Stimulated activated CD4-positive, alpha-beta T cell treated with anti-CD3 and anti-CD28 coated beads, Interleukin-12 subunit alpha, Interleukin-12 subunit beta, amount 100 ng/mL, for 24 hours (primary cell): ENCODE results near the gene INHBC.
"Not testable (repeated sequence)": the region's sequence is repeated elsewhere in the genome, so short reads cannot be mapped to it uniquely, and the experiment has no call there.

Source experiments
- DNase-seq, 2 experiments: peaks; one replicate each; pipeline ENCODE4 v3.0.0-alpha.2; 2020; ENCODE audit warnings: low read depth in 2 of 2

The INHBC gene, protein sequence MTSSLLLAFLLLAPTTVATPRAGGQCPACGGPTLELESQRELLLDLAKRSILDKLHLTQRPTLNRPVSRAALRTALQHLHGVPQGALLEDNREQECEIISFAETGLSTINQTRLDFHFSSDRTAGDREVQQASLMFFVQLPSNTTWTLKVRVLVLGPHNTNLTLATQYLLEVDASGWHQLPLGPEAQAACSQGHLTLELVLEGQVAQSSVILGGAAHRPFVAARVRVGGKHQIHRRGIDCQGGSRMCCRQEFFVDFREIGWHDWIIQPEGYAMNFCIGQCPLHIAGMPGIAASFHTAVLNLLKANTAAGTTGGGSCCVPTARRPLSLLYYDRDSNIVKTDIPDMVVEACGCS

DNA sequence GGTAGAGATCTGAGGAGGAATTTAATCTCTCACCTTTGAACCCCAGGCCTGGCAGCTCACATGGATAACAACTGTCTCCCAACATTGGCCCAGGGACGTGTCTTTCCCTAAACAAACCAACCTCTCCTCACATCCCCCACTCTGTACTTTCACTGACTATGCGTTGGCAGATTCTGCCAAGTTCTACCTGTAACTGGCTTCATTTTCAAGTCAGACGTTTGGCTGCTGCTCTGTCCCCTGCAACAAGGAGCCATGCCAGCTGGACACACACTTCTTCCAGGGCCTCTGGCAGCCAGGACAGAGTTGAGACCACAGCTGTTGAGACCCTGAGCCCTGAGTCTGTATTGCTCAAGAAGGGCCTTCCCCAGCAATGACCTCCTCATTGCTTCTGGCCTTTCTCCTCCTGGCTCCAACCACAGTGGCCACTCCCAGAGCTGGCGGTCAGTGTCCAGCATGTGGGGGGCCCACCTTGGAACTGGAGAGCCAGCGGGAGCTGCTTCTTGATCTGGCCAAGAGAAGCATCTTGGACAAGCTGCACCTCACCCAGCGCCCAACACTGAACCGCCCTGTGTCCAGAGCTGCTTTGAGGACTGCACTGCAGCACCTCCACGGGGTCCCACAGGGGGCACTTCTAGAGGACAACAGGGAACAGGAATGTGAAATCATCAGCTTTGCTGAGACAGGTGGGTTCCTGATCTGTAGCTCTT, at the start of gene INHBC:
INHBC (plus strand) TSS at position 268 of the 707 bp plus-strand sequence; CDS start at position 371, 103 bp downstream.
- no peak for DNase-seq

DNA sequence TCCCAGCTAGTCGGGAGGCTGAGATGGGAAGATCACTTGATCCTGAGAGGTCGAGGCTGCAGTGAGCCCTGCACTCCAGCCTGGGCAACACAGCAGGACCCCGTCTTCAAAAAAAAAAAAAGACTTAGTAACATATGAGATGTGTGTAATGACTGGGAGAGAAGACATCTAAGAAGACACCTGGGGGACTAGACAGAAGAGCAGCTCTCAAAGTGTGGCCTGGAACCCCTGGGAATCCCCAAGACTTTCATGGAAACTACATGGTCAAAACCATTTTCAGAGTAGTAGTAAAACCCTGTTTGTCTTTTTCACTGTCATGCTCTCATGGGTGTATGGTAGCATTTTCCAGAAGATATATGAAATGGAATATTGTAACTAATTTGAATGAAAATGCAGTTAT, 49.0 kb upstream of the INHBC start:
- no peak for DNase-seq

DNA sequence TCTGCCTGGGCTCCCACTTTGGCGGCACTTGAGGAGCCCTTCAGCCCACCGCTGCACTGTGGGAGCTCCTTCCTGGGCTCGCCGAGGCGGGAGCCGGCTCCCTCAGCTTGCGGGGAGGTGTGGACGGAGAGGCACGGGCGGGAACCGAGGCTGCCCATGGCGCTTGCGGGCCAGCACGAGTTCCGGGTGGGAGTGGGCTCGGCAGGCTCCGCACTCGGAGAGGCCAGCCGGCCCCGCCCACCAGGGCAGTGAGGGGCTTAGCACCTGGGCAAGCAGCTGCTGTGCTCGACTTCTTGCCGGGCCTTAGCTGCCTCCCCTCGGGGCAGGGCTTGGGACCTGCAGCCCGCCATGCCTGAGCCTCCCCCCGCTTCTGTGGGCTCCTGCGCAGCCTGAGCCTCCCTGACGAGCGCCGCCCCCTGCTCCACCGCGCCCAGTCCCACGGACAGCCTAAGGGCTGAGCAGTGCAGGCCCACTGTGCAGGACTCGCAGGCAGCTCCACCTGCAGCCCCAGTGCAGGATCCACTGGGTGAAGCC, 48.3 kb upstream of the INHBC start:
- no peak for DNase-seq

DNA sequence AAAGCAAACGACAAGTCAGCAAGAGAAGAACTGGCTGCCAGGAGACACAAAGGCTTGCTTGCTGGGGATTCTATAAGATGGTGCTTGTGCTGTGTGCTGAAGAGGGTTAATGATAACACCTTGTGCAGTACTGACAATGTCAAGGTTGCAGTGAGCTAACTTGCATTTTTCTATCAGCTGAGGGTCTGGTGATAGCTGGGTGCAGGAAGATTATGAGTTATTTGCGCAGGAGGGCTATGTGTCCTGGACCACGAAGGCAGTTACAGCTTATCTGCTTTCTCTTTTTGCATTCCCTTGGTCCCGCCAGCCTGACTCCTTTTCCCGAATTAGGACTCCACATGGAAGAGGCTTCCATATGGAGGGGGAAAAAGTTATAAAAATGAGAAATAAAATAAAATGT, 46.2 kb upstream of the INHBC start:
- no peak for DNase-seq

DNA sequence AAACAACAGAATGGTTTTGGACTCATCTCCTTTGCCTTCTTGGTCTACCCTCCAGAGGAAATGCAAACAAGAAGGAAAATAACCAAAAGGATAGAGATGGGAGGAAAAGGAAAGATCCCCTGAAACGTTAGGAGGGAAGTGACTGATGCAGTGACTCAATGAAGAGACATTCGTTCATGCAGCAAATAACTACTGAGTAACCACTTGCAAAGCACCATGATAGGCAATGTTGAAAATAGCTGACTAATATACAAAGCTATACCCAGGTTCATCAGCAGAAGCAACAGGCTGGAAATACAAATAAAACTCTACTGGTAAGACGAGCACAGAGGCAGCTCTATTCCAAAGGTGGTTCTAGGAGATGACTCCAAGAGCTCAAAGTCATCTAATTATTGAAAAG, 45.6 kb upstream of the INHBC start:
- no peak for DNase-seq

DNA sequence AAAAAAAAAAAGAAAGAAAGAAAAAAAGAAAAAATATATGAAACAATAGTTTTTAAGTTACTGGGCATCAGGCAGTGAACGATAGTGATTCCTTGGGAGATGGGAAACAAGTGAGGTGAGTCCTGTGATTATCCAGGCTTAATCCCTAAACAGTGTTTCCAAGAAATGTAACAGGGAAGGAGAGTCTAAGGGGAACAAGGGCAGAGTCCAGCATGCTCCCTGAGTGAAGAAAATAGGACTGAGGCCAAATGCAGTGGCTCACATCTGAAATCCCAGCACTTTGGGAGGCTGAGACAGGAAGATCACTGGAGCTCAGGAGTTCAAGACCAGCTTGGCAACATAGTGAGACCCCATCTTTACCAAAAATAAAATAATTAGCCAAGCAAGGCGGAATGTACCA, 44.4 kb upstream of the INHBC start:
- DNase-seq = no peak

DNA sequence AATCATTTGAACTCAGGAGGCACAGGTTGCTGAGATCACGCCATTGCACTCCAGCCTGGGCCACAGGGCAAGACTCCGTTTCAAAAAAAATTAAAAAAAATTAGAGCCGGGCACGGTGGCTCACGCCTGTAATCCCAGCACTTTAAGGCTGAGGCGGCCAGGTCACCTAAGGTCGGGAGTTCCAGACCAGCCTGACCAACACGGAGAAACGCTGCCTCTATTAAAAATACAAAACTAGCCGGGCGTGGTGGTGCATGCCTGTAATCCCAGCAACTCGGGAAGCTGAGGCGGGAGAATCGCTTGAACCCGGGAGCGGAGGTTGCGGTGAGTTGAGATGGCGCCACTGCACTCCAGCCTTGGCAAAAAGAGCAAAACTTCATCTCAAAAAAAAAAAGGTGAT, 39.5 kb upstream of the INHBC start:
- no peak for DNase-seq

DNA sequence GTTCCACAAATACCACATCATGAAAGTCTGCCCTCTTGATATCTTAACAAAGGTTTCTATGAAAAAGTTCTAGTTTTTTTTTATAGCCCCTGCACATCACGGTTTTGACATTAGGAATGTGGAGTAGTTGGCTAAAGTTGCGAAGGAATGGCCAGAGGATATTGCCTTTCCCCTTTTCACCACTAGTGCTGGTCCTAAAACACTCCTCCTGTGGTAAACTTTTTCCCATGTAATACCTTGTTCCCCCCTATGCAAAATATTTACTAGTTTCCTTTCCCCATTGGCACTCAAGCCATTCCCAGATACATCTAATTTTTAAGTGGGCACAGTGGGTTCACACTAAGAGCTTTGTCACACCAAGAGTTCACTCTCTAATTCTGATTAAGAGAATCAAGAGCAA, 37.1 kb upstream of the INHBC start:
- no peak for DNase-seq

DNA sequence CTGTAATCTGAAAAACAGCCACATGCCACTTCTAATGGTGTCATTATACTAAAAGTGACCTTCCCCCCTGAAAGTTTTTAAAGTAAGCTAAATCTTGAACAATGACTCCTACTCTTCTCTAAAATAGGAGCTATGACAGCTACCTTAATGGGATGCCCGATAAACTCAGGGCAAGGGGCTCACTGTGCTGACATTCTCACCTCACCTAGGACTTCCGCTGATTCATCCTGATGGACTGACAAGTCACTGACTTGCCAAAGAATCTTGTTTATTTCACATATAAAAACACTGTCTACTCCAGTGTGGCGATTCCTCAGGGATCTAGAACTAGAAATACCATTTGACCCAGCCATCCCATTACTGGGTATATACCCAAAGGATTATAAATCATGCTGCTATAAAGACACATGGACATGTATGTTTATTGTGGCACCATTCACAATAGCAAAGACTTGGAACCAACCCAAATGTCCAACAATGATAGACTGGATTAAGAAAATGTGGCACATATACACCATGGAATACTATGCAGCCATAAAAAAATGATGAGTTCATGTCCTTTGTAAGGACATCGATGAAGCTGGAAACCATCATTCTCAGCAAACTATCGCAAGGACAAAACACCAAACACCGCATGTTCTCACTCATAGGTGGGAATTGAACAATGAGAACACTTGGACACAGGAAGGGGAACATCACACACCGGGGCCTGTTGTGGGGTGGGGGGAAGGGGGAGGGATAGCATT, 34.7 kb upstream of the INHBC start:
- DNase-seq = not testable (repeated sequence)

DNA sequence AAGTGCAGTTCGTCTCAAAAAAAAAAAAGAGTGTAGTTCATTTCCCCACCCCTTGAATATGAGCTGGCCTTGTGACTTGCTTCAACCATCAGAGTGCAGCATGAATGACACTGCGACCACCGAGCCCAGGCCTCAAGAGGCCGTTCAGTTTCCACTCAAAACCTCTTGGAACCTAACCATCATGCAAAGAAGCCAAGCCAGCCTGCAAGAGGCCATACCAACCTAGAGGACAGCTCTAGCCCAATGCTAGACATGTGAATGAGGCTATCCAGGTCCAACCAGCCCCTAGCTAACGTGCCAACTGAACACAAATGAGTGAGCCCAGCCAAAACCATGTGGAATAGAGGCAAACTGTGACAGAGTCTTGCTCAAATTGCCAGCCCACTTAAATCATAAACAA, 33.4 kb upstream of the INHBC start:
- DNase-seq = no peak

DNA sequence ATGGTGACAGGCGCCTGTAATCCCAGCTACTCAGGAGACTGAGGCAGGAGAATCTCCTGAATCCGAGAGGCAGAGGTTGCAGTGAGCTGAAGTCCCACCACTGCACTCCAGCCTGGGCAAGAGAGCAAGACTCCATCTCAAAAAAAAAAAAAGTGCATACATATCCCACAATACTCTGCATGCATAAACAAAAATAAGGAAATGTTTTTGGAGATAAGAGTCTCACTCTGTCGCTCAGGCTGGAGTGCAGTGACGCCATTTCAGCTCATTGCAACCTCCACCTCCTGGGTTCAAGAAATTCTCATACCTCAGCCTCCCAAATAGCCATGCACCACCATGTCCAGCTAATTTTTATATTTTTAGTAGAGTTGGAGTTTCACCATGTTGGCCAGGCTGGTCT, 32.4 kb upstream of the INHBC start:
- not testable (repeated sequence) for DNase-seq

DNA sequence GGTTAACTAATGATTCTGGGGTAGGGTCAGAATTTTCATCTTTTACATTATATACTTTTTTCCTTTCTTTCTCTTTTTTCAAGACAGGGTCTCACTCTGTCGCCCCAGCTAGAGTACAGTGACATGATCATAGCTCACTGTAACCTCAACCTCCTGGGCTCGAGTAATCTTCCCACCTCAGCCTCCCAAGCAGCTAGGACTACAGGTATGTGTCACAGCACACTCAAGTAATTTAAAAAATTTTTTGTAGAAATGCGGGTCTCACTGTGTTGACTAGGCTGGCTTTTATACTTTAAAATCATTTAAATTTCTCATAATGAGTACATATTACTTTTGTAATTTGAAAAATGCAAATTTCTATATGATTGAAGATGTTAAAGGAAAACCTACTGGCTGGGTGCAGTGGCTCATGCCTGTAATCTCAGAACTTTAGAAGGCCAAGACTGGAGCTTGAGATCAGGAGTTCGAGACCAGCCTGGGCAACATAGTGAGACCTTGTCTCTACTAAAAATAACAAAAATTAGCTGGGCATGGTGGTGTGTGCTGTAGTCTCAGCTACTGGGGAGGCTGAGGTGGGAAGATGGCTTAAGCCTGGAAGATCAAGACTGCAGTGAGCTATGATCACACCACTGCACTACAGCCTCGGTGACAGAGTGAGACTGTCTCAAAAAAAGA, 29.5 kb upstream of the INHBC start:
- no peak for DNase-seq

DNA sequence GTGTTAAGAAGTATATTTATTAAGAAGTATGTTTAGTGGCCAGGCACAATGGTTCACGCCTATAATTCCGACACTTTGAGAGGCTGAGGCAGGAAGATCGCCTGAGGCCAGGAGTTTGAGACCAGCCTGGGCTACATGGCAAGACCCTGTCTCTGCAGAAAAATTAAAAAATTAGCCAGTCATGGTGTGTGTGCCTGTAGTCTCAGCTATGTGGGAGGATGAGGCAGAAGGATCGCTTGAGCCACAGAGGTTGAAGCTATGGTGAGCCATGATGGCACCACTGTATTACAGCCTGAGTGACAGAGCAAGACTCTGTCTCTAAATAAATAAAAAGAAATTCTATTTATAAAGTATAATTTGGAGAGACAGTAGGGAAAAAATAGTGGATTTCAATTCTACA, 24.1 kb upstream of the INHBC start:
- DNase-seq = no peak

DNA sequence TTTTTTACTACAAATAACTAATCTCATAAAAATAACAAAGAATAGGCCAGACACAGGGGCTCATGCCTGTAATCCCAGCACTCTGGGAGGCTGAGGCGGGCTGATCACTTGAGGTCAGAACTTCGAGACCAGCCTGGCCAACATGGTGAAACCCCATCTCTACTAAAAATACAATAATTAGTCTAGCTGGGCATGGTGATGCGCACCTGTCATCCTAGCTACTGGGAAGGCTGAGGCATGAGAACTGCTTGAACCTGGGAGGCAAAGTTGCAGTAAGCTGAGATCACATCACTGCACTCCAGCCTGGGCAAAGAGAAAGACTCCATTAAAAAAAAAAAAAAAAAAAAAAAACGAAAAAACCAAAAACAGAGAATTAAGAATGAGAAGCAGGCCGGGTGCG, 20.4 kb upstream of the INHBC start:
- DNase-seq = not testable (repeated sequence)

DNA sequence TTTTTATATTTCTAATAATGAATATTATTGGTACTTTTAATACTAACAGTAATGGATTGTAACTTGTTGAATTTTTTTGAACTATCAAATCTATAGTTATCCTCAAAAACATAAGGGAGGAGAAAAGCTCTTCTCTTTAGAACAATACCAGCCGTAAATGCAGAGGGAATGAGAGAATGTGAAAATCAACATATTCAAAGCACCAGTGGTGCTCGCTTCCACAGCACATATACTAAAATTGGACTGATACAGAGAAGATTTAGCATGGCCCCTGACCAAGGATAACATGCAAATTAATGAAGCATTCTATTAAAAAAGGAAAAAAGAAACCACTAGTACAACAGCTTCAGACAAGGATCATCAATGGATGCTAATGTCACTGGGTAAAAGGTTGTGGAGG, 19.5 kb upstream of the INHBC start:
- DNase-seq = no peak

DNA sequence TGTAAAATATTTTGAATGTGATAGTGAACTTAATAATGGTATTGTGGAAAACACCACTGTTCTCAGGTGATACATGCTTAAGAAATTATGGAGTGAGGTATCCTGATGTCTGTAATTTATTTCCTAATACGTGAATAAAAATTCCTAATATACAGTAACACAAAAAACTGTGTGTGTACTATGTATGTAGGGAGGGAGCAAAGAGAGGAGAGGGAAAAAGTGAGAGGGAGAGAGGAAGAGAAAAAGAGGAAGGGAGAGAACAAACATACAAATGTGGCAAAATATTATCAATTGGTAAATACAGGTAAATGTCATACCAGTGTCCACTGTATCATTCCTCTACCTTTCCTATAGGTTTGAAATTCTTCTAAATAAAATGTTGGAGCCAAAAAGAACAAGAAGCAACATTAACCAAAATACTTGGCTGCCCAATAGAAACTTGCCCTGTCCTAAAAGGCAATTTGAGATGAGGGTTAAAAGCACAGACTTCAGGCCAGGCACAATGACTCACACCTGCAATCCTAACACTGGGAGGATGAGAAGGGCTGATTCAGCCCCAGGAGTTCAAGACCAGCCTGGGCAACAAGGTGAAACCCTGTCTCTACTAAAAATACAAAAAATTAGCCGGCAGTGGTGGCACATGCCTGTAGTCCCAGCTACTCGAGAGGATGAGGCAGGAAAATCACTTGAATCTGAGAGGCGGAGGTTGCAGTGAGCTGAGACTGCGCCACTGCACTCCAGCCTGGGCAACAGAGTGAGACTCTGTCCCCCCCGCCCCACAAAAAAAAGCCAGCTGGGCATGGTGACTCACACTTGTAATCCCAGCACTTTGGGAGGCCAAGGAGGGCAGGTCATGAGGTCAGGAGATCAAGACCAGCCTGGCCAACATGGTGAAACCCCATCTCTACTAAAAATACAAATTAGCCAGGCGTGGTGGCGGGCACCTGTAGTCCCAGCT, 18.3 kb upstream of the INHBC start:
- DNase-seq = no peak

DNA sequence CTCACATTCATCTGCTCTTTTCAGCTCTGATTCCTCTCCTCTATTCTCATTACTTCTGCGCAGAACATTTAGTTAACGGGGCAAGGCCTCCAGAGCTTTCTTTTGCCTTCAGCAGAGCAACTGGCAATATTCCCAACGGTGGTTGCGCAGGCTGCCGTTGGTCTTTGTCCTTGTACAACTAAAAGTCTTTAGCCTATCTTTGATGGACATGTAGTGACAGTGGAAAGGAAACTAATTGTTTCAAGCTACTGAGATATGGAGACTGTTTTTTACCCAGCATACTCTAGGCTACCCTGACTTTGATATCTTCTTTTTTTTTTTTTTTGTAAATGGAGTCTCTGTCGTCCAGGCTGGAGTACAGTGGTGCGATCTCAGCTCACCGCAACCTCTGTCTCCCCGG, 16.3 kb upstream of the INHBC start:
- no peak for DNase-seq

DNA sequence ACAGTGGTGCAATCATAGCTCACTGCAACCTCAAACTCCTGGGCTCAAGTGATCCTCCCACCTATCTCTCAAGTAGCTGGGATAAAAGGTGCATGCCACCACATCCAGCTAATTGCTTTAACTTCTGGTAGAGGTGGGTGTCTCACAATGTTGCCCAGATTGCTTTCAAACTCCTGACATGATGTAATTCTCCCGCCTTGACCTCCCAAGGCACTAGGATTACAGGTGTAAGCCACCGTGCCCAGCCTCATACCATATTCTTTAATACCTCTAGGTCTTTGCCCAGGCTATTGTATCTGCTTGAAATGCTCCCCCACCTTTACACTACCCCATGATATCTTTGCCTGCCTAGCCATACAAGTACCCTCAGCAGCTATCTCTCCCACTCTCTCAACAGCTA, 15.1 kb upstream of the INHBC start:
- DNase-seq = no peak

DNA sequence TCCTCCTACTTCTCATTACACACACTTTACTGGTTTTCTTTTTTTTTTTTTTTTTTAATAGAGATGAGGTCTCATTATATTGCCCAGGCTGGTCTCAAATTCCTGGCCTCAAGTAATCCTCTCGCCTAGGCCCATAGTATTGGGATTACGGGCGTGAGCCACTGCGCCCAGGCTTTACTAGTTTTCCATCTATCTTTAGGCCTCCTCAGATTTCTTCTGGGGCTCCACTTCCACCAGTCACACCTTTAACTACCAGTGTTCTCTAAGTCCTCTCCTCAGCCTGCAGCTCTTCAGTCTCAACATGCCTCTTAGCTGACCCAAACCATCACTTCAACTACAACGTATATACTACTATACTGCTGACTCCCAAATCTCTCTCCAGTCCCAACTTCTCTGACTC, 14.1 kb upstream of the INHBC start:
- no peak for DNase-seq

DNA sequence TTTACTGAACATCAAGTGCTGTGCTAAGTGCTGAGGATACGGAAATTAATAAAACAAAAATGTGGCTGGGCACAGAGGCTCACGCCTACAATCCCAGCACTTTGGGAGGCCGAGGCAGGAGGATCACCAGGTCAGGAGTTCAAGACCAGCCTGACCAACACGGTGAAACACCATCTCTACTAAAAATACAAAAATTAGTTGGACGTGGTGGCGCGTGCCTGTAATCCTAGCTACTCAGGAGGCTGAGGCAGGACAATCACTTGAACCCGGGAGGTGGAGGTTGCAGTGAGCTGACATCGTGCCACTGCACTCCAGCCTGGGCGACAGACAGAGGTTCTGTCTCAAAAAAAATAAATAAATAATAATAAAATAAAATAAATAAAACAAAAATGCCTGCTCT, 7.6 kb upstream of the INHBC start:
- not testable (repeated sequence) for DNase-seq

DNA sequence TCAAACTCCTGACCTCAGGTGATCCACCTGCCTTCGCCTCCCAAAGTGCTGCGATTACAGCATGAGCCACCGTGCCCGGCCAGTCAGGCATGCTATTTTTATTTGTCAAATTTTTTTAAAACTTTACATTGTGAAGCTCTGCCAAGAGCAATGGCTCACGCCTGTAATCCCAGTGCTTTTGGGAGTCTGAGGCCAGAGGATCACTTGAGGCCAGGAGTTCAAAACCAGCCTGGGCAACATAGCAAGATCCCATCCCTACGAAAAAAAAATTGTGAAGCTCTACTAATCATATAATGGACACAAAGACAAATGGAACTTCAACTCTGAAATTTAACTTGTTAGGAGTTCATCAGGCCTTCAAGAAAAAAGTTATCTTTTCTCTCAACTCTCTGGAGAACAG, 5.6 kb upstream of the INHBC start:
- DNase-seq = no peak
